HG02759 (cell line): ENCODE measurements around the gene PRR9.
"Not testable (repeated sequence)": the region's sequence is repeated elsewhere in the genome, so short reads cannot be mapped to it uniquely, and the experiment has no call there.

ENCODE experiments used
- ATAC-seq: cut with Tn5 transposase; IDR thresholded peaks from one replicate; pipeline ENCODE4 v1.9.1; 2021; ENCODE audit warnings: mild to moderate bottlenecking, moderate library complexity; ENCODE audit not compliant: unreplicated experiment

The PRR9 gene

DNA sequence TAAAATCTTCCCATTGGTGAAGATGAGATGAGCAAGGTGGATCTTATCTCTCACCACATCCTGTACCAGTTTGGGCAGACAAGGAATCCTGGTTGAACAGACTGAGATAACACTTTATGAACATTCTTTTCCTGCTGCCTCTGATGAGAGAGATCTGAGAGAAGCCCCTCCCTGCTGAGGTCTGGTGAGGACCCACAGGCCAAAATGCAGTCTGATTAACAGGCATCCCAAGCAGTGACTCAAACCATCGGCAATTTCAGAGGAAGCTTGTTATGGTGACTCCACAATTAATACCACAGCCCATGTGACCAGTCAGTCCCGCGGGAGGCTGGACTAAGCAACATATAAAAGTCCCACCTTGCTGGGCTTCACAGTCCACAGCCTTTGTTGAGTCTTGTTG is at the start of gene PRR9:
TSS of gene PRR9 (plus strand) at position 373 of the 400 bp plus-strand sequence. CDS start 561 bp downstream, outside the sequence.
- no peak for ATAC-seq

GRCh38 chr1:153168686-153169085 is 48.7 kb upstream of the PRR9 start:
- ATAC-seq, result no peak

DNA sequence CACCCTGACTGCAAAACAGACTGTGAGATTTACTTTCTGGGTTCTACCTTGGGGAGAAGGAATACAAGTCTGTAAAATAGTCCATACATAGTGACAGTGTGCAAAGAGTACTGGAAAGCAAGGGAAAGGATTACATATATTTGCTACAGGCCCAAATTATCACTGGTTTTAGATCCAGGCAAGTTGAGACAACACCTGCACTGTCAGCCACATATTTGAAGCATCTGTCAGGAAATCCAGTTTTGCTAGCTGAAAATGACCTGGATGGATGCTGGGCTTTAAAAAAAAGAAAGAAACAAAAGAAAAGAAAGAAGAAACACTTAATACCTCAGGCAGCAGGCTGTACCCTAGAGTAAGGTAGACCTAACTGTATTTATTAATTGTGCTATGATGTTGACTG is 42.8 kb upstream of the PRR9 start:
- no peak for ATAC-seq

GRCh38 chr1:153178922-153179321 is 38.5 kb upstream of the PRR9 start:
- ATAC-seq, result no peak

GRCh38 chr1:153180556-153180955 is 36.8 kb upstream of the PRR9 start:
- ATAC-seq, result no peak

DNA sequence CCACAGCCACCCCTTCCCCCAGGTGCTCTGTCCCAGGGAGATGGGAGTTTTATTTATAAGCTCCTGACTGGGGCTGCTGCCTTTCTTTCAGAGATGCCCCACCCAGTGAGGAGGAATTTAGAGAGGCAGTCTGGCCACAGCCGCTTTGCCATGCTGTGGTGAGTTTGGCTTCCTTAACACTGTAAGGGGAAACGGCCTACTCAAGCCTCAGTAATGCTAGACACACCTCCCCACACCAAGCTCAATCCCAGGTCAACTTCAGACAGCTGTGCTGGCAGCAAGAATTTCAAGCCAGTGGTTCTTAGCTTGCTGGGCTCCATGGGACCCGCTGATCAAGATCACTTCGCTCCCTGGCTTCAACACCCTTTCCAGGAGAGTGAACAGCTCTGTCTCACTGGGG is 29.1 kb upstream of the PRR9 start:
- not testable (repeated sequence) for ATAC-seq

DNA sequence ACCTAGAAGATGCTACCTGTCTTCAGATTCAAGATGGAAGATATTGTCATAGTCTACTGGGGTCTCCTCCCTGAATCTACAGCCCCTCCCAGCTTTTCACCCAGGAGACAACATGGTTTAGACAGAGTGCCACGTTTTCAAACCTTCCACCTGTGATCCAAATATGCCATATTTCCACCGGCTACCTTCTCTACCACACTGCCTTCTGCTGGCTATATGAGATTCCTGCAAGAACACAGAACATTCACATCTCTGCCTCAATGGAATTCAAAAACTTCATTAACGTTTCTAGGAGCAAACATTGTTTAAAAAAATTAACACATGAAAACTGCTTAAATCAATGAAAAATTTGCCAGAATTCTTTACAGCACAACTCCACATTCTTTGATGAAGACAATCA is 27.0 kb upstream of the PRR9 start:
- no peak for ATAC-seq

DNA sequence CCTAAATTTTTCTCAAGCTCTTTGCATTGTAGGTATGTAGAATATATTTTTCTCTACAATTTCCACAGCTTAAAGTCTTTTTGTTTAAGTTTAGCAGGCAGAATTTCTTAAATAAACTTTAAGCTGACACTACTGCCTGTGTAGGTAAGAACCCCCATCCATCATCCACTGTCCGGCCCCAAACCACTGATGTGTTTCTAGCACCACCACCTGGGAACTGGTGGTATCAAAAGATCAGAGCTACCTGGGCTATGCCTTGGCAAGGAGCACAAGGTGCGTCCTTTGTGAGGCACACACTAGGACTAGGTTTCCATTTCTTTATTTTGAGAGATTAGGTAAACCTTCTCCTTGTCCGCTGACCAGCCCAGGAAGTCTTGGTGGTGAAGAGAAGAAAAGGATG is 24.7 kb upstream of the PRR9 start:
- no peak for ATAC-seq

DNA sequence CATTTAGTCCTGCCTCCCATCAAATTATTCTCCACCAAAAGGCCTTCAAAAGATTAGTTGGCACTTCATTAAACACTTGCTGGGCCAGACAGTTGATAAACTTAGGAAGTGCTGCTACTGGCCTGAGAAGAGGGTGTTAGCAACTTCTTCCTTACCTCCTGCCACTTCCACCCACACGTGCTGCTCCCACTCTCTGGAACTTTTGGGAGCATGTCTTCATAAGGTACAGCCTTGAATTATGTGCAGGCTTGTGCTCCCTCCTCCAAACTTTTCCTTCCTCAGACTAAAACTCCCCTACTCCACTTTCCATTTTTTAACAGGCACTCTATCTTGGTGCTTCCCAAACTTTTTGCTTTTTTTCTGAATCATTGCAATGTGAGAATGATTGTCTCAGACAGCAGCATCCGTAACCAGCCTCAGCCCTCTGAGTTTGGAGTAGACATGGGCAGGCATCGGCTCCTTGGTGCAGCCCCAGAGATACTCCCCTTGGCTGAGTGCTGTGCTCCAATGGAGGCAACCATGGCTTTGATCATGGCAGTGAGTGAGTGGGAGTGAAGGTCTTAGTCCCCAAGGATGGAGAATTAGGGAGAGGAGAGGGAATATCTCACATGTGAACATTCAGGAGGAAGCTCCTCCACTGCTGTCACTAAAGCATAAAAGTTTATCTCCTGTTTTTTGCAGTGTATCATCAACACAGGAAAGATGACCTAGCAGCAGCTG is 22.9 kb upstream of the PRR9 start:
- no peak for ATAC-seq

DNA sequence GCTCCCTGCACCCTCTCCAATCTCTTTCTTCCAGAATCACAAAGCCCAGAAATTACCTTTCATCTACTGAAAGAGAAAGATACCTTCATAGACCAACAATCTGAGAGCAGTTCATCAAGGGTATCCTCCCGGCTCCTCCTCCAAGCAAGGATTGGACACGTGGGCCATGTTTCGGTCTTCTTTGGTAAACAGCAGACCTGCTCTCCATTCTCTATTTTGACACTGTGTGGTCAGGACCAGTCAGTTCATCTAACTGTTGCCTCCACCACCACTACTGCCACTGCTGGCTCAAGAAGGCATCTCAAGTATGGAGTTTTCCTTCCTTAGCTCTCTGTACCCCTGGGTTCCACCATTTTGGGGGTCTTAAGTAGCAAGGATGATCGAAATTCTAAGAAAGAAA is 22.2 kb upstream of the PRR9 start:
- no peak for ATAC-seq

DNA sequence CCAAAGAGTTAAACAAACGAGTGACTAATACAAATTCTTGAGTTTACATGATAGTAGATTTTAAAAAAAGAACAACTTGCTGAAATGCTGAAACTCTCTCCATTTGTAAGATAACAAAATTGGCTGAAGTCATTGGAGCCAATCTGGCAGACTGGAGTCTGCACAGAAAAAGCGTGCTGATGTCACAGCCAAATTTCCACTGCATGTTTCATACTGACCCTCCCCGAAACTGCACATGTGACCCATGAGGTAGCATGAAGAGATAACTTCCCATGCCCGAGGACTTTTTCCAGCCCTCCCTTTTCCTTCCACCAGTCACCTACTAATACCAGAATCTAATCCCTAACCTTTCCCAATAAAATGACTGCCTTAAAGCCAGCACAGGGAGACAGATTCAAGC is 15.4 kb upstream of the PRR9 start:
- no peak for ATAC-seq

GRCh38 chr1:153203130-153203529 is 14.3 kb upstream of the PRR9 start, which contains the start of gene LELP1:
Gene LELP1, plus strand, starts transcription at chr1:153203430. Its CDS starts 1,278 bp downstream, at chr1:153204708.
- ATAC-seq, result no peak

DNA sequence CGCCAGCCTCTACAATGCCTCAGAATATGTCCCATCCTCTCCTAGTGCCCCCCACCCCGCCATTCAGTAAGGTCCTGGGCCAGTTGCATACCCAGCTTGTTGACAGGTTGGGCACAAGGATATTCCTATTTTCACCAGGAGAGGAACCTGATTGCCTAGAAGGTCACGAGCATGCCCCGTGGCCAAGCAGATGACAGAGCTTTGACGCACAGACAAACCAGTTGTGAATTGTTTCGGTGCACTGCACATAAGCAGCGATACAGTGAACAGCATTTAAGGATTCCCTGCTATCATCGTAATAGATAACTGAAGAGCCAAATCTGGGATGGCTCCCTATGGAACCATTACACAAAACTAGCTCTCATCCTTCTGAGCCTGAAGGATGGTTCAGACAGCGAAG is 10.8 kb upstream of the PRR9 start:
- ATAC-seq, result no peak

- ATAC-seq, result no peak
Observed at GRCh38 chr1:153210206-153210605, 7.2 kb upstream of the PRR9 start.

DNA sequence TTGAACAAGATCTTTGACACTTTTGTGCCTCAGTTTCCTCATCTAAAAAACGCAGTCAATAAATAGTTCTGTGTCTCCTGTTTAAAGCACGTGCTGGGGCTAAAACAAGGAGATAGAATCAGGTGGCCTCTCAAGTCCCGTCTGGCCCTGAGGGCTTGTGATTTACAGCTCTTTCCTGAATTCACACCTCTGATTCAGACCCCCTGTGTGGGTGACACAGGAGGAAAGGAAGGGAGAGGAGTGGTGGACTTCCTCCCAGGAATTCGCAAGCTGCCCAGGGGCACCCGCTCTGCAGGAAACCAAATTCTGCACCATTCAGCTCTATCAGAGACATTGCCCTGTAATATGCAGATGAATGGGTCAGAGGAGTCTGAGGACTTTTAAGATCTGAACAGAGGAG is 5.2 kb upstream of the PRR9 start:
- ATAC-seq, result no peak

GRCh38 chr1:153213519-153213918 is 3.9 kb upstream of the PRR9 start:
- no peak for ATAC-seq

GRCh38 chr1:153217744-153218416 is 496 bp downstream of the PRR9 start:
- no peak for ATAC-seq

DNA sequence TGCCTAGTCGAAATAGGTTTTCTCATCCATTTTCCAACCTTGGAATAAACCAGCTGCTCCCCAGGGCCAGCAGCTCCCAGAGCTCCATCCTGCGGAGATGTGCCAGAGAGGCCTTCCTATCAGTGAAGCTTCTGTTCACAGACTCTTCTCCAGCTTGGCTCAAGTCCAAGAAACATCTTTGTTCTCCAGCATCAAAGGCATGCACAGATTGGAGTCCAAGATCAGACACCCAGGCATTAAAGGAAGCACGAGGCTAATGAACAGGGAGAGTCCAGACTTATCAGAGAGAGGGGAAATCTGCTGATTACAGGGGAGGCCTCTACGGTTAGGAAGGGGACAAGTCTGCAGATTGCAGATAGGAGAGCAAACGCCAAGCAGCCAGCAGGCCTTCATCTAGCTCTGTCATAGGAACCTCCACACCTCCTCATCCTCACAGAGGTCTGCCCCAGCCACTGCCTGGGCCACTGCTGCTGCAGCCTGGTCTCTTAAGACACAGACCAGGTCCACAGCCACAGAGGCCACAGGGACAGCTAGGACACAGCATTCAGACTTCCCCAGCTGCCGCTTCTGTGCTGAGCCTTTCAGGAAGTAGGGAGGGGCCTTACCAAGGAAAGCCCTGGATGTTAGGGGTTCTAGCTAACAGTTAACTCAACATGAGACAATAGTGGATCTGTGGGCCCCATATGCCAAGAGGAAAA is 3.4 kb downstream of the PRR9 start:
- ATAC-seq, result no peak

DNA sequence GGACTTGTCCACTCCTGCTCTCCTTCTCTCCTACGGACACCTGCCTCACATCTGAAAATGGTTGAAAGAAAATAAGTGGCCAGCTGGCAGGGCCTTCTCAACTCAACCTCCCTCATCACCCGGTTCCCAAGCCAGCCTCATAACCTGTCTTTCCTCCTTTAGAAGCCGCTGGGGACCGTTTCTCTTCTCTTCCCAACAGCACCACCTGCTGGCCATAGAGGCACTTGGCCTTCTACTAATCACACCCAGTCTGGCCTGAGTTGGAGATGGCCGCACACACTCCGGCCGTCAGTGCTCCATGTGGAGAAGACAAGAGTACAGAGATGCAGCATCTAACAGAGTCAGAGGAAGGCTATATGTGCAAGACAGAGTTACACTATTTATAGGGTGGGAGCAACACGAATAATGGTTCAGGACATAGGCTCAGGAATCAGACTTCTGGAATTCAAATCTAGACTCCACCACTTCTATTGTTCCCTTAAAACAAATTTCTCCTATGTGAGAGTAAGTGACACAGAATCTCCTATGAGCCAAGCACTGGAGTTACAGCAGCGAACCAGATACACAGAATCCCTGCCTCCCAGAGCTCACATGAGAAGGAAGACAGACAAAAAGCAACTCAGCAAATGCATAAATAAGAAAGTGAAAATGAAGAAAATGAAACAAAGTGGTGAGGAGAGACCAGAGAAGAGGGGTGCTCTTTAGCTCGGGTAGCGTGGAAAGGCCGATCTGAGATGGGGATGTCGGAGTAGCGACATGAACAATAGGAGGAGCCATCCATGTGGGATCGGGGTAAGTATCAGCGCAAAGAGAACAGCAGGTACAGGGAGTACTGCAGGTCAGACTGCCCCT is 5.9 kb downstream of the PRR9 start:
- peak; percentile 77 for ATAC-seq

DNA sequence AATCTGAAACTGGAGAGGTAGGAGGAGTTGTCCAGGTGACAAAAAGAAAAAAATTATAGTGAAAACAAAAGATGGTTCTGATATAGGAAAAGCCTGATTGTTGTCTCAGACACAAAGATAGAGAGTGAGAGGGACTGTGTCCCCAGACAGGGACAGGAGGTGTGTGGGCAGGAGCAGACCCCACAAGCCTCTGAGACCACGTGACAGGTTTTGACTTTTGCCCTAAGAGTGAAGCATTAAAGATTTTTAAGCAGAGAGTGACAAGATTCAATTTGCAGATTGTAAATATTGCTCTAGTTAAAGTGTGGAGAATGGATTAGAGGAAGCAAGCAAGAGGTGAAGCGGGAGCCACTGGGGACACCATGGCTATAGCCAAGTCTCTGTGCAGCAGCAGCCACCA is 10.4 kb downstream of the PRR9 start:
- no peak for ATAC-seq

- no peak for ATAC-seq
Observed at GRCh38 chr1:153228491-153228890, 11.1 kb downstream of the PRR9 start.
